Measurements from ENCODE around the gene GNPDA1. TPM values are rescaled to one million over a fixed set of nuclear protein-coding genes. Genes with fewer than 3 reads are reported as not detected.

Gene GNPDA1
- total and polyA plus RNA-seq, 9 of the 15 experiments (the other 6 are each of a cell fraction or from before 2014, with no cell fraction given): 14.1 to 145 (median 52.2) TPM

DNA sequence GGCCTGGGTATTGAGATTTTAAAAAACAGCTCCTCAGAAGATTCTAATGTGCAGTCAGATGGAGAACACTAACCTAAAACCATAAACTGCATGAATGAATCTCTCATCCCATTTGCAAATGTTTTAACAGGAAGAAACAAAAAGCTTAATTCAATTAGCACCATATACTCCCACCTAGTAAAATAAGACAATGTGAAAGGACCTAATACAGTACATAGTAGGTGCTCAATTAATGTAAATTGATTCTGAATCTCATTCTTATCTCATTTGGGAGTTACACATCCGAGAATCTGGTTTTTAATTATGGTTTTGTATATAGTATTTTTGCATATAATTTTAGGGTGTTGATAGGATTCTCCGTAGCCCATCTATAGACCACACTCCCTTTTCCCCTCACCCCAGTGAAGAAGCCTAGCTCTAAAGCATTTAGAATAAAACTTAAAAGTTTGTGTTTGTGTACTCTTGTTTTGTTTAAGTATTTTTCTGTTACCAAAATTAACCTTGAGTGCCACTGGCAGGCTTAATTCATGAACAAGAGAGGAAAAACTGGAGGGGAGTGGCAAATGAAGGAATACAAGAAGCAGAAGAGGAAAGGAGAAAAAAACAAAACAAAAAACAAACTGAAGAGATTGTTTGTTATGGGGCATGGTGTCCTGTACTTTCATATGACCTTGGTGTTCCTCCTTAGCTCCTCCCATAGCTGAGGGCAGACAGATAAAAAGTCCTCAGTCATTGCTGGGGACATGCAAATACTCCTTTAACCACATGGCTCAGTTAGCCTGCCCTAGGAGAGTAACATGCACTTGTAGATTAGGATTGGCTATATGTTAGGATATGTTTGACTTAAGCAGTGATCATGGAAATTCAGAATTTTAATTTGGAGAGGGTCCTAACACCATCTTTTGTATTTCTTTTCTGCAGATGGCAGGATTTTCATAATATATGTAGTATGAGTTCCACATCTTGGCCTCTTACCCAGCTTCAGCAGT is 42.8 kb downstream of the GNPDA1 start (continued):
- no peak for TF ChIP-seq ZNF384 (IDR thresholded peaks at IDR 0.05; ENCODE audit: low read depth, low read length)
- no peak for TF ChIP-seq POLR3A (IDR thresholded peaks at IDR 0.05; ENCODE audit: borderline replicate concordance, extremely low read depth, insufficient read depth, insufficient read length)
- TF ChIP-seq POLR2AphosphoS2 (IDR thresholded peaks at IDR 0.05; ENCODE audit: low read length): no peak
- TF ChIP-seq ZBED1 (IDR thresholded peaks at IDR 0.05): no peak
- TF ChIP-seq TGIF2 (CRISPR knock-in tag; IDR thresholded peaks at IDR 0.05): no peak
- no peak for TF ChIP-seq SLC30A9 (CRISPR knock-in tag; IDR thresholded peaks at IDR 0.05)
- peak; percentile 76 to 85 for TF ChIP-seq FOXK2 (conservative IDR thresholded peaks at IDR 0.05 in 1 of 2, IDR thresholded peaks at IDR 0.05 in 1 of 2; ENCODE audit: low read depth in 2 of 2)
- no peak for TF ChIP-seq ZNF184 (CRISPR knock-in tag; IDR thresholded peaks at IDR 0.05)
- no peak for TF ChIP-seq ESRRB (CRISPR knock-in tag; IDR thresholded peaks at IDR 0.05; ENCODE audit: borderline replicate concordance)
- TF ChIP-seq, protein P1, sequence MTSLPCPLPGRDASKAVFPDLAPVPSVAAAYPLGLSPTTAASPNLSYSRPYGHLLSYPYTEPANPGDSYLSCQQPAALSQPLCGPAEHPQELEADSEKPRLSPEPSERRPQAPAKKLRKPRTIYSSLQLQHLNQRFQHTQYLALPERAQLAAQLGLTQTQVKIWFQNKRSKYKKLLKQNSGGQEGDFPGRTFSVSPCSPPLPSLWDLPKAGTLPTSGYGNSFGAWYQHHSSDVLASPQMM (CRISPR knock-in tag; IDR thresholded peaks at IDR 0.05): no peak
- no peak for TF ChIP-seq WHSC1 (IDR thresholded peaks at IDR 0.05; ENCODE audit: low read length)
- TF ChIP-seq ZNF57 (CRISPR knock-in tag; IDR thresholded peaks at IDR 0.05): no peak
- TF ChIP-seq, protein P2, sequence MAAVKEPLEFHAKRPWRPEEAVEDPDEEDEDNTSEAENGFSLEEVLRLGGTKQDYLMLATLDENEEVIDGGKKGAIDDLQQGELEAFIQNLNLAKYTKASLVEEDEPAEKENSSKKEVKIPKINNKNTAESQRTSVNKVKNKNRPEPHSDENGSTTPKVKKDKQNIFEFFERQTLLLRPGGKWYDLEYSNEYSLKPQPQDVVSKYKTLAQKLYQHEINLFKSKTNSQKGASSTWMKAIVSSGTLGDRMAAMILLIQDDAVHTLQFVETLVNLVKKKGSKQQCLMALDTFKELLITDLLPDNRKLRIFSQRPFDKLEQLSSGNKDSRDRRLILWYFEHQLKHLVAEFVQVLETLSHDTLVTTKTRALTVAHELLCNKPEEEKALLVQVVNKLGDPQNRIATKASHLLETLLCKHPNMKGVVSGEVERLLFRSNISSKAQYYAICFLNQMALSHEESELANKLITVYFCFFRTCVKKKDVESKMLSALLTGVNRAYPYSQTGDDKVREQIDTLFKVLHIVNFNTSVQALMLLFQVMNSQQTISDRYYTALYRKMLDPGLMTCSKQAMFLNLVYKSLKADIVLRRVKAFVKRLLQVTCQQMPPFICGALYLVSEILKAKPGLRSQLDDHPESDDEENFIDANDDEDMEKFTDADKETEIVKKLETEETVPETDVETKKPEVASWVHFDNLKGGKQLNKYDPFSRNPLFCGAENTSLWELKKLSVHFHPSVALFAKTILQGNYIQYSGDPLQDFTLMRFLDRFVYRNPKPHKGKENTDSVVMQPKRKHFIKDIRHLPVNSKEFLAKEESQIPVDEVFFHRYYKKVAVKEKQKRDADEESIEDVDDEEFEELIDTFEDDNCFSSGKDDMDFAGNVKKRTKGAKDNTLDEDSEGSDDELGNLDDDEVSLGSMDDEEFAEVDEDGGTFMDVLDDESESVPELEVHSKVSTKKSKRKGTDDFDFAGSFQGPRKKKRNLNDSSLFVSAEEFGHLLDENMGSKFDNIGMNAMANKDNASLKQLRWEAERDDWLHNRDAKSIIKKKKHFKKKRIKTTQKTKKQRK (IDR thresholded peaks at IDR 0.05; ENCODE audit: borderline replicate concordance, low read depth, low read length): no peak
- no peak for TF ChIP-seq MCM2 (IDR thresholded peaks at IDR 0.05; ENCODE audit: low read depth)
- TF ChIP-seq MCM7 (IDR thresholded peaks at IDR 0.05): no peak
- no peak for TF ChIP-seq HNRNPL (IDR thresholded peaks at IDR 0.05; ENCODE audit: low read depth, low read length)
- TF ChIP-seq RBBP5 (IDR thresholded peaks at IDR 0.05; ENCODE audit: borderline replicate concordance, insufficient read depth, low read length, poor library complexity, severe bottlenecking): no peak
- TF ChIP-seq PHF20 (IDR thresholded peaks at IDR 0.05; ENCODE audit: partially characterized antibody): no peak
- no peak for TF ChIP-seq SMARCC2 (IDR thresholded peaks at IDR 0.05; ENCODE audit: low read depth)
- no peak for TF ChIP-seq TEAD2 (tag; IDR thresholded peaks at IDR 0.05)
- no peak; the same call in 1 of the 2 replicates for TF ChIP-seq SMAD4 (CRISPR knock-in tag; conservative IDR thresholded peaks at IDR 0.05)
- no peak; the same call in 1 of the 2 replicates for TF ChIP-seq ADNP (tag; IDR thresholded peaks at IDR 0.05)
- TF ChIP-seq KLF16 (IDR thresholded peaks at IDR 0.05): no peak
- TF ChIP-seq ZNF668 (CRISPR knock-in tag; IDR thresholded peaks at IDR 0.05): no peak
- no peak for TF ChIP-seq PRPF4 (IDR thresholded peaks at IDR 0.05; ENCODE audit: insufficient read depth, low read depth, low read length, poor library complexity, severe bottlenecking)
